HTR-8/SVneo (cell line): ENCODE data around the gene NAA38.
"Not testable (repeated sequence)": the region's sequence is repeated elsewhere in the genome, so short reads cannot be mapped to it uniquely, and the experiment has no call there.

Experiments used
- DNase-seq: peaks from one replicate; pipeline ENCODE4 v3.0.0; 2011; ENCODE audit warnings: low spot score, mixed read lengths; ENCODE audit not compliant: insufficient read length
- FAIRE-seq: peaks from 2 replicates; lab custom pipeline; 2011; peaks lifted over from hg19 to GRCh38; lab: Jason Lieb, UNC

The NAA38 gene

DNA sequence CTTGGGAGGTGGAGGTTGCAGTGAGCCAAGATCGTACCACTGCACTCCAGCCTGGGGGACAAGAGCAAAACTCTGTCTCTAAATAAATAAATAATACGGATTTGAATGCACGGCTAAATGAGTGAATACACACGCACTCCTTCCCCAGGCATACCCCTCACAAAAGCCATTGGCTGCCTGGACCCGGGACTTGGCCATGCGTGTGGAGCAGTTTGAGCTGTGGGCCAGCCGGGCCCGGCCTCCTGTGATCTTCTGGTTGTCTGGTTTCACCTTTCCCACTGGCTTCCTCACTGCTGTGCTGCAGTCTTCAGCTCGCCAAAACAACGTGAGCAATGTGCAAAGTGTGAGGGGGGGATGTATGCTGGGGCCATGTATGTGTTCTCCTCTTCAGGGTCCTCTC is 24.9 kb downstream of the NAA38 start:
- DNase-seq (no peak), FAIRE-seq (no peak)

- DNase-seq (no peak), FAIRE-seq (no peak)
Measured at GRCh38 chr17:7831233-7831632, 26.1 kb downstream of the NAA38 start.

DNA sequence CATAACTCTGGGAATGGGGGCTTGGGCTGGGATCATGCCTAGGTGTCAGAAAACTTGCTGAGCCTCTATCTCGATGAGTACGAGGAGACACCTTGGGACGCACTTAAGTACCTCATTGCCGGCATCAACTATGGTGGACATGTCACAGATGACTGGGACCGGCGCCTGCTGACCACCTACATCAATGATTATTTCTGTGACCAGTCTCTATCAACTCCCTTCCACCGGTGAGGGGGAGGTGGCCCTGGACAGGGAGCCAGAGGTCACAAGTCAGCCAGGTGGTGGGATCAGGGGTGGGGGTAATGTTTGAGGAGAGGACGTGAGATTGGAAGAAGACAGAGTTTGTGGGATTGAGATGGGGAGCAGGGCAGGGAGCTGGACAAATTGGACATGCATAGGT is 26.7 kb downstream of the NAA38 start:
- FAIRE-seq (no peak), DNase-seq (no peak)

DNA sequence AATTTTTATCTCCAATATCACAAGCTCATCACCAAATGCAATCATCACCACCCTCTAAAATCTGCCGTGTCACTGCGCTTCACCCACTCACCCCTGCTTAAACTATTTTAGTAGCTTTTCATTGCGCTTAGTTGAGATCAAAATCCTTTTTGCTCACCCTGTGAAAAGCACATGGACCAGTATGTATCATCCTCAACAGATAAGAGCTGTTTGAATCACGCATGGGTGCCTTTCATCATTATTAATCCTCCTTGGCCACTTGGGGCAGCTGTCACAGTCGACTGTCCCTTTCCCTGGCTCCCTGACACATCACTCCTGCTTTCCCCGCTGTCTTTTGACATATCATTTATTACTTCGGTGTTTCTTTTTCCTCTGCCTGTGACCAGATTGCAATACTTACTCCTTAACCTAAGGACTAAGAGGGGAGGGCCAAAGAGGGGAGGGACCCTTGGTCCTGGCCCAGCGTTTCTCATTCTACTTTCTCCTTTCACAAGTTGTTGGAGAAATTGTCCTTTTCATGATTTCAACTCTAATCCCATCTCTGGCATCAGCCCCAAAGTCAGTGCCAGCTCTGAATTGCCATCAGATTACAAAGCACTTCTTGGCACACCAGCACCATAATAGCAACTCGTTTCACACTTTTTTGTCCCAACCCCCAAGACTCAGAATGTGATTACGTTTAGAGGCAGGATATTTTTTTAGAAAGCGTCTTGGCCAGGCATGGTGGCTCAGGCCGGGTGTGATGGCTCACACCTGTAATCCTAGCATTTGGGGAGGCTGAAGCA is 32.0 kb downstream of the NAA38 start:
- no peak for DNase-seq
- FAIRE-seq = no peak

- DNase-seq (no peak), FAIRE-seq (peak; percentile 31)
Measured at GRCh38 chr17:7824021-7824924, 33.1 kb downstream of the NAA38 start.

GRCh38 chr17:7823581-7824001 is 33.8 kb downstream of the NAA38 start:
- FAIRE-seq = peak; percentile 66

GRCh38 chr17:7822126-7822525 is 35.2 kb downstream of the NAA38 start:
- no peak for DNase-seq
- FAIRE-seq = no peak

More at GRCh38 chr17:7823581-7824001, 33.8 kb downstream of the NAA38 start:
- DNase-seq = no peak

GRCh38 chr17:7820231-7820630 is 37.1 kb downstream of the NAA38 start:
- FAIRE-seq = no peak
- no peak for DNase-seq

DNA sequence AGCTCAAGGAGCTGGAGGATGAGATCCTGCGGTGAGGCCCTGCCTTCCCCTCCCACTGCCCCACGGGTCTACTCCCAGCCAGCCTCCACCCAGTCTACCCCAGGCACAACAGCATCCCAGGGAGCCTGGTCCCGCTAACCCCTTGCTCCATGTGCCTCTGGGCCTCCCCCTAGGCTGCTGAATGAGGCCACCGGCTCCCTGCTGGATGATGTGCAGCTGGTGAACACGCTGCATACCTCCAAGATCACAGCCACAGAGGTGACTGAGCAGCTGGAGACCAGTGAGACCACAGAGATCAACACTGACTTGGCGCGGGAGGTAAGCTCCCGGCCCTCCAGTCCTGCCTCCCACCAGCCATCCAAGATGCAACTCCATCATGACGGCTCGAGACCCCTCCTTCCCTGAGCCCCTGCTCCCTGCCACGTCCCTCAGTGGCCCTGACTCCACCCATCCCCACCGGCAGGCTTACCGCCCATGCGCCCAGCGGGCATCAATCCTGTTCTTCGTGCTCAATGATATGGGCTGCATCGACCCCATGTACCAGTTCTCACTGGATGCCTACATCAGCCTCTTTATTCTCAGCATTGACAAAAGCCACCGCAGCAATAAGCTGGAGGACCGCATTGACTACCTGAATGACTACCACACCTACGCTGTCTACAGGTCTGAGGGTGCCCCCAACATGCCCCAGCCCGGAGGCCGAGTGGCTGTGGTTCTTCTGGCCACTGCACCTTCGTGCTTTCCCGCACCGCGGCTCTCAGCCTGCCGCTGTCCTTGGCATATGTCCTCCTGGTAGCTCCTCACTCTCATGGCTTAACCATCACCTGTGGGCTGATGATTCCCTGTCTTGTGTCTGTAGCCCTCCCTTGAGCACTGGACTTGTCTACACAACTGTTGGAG is 38.4 kb downstream of the NAA38 start:
- no peak for FAIRE-seq
- no peak for DNase-seq

DNA sequence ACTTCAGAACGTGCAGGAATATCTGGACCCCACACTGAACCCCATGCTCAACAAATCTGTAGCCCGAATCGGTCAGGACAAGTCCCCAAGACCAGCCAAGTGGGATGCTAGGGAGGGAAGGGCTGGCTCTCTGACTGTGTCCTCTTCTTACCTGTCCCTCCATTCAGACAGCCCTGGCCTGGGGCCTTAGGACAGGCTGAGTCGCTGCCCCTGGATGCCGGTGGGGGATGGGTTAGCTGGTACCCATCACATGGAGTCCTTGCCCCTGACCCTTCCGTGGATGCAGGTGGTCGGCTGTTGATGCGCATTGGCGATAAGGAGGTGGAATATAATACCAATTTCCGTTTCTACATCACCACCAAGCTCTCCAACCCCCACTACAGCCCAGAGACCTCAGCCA is 39.3 kb downstream of the NAA38 start:
- FAIRE-seq (peak; percentile 4), DNase-seq (no peak)

- no peak for FAIRE-seq
- DNase-seq = no peak
Measured at GRCh38 chr17:7817643-7817964, 39.8 kb downstream of the NAA38 start.

GRCh38 chr17:7816926-7817642 is 40.3 kb downstream of the NAA38 start:
- DNase-seq (no peak), FAIRE-seq (no peak)

DNA sequence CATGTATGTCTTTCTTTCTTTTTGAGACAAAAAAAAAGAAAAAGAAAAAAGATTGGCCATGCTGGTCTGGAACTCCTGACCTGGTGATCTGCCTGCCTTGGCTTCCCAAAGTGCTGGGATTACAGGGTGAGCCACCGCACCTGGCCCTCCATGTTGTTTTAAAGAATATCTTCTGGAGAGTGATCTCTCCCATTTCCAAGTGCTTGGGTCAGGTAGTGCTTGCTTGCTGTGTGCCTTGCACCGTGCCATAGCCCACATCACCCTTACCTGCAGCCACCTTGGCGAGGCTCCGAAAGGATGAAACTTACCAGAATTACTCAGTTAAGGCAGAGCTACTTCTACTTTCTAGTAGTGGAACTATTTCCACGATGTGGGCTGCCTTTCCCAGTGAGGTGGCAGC is 42.4 kb downstream of the NAA38 start:
- DNase-seq = no peak
- FAIRE-seq = no peak

DNA sequence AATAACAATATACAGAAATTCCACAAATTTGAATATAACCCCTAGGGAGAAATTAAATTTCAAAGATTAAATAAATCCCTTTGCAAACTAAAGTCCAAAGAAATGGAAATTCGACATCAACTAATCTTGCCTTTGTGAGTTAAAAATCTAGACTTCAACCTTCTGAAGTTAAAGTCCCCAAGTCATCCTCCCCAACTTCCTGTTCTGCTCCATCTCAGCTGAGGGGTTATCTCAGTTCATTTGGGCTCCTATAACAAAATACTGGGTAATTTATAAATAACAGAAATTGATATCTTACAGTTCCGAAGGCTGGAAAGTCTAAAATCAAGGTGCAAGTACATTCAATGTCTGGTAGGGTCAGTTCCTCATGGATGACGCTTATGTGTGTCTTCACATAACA is 46.1 kb downstream of the NAA38 start:
- DNase-seq (no peak), FAIRE-seq (no peak)

- not testable (repeated sequence) for DNase-seq, FAIRE-seq
Measured at GRCh38 chr17:7809791-7810343, 47.5 kb downstream of the NAA38 start.

- no peak for DNase-seq
- no peak for FAIRE-seq
Measured at GRCh38 chr17:7809086-7809790, 48.1 kb downstream of the NAA38 start.

DNA sequence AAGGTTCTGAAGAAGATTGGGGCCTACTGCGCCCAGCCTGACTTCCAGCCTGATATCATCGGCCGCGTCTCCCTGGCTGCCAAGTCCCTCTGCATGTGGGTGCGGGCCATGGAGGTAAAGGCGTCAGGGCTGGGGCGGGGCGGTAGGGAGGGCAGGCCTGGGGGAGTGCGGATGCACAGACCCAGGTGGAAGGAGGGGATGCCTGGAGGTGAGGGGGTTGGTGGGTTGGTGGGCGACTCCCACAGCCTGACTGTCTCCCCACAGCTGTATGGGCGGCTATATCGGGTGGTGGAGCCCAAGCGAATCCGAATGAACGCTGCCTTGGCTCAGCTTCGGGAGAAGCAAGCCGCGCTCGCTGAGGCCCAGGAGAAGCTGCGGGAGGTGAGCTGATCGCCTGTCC is 50.2 kb downstream of the NAA38 start:
- DNase-seq (no peak), FAIRE-seq (peak; percentile 52)
